HepG2 (cell line): ENCODE data around the gene KPNA4. TPM values are rescaled to one million over a fixed set of nuclear protein-coding genes. Genes with fewer than 3 reads are reported as not detected.

Experiments used
- CREB1 ChIP-seq, 2 experiments: fragments of 450-650 bp in 1 of 2; IDR thresholded peaks; 2 replicates each; pipeline ENCODE4 v1.6.1; 2016 to 2017; ENCODE audit warnings: control low read depth in 1 of 2, mild to moderate bottlenecking in 1 of 2, missing compliant biosample characterization in 1 of 2, missing genetic modification characterization in 1 of 2
- HES4 ChIP-seq: sonication (generic); formaldehyde crosslinking; IDR thresholded peaks from 2 replicates; pipeline ENCODE4 v1.9.0; 2021; ENCODE audit warnings: mild to moderate bottlenecking, missing genetic modification reagents, borderline replicate concordance
- MIER3 ChIP-seq: IDR thresholded peaks from 2 replicates; pipeline ENCODE4 v1.6.1; 2016; ENCODE audit warnings: missing compliant biosample characterization, borderline replicate concordance
- MYC ChIP-seq: sonication (generic); formaldehyde crosslinking; IDR thresholded peaks from 2 replicates; pipeline ENCODE4 v1.9.0; 2021; ENCODE audit warnings: missing genetic modification reagents, borderline replicate concordance
- NPAS2 ChIP-seq: sonication (generic); formaldehyde crosslinking; IDR thresholded peaks from 2 replicates; pipeline ENCODE4 v1.8.0; 2022; ENCODE audit warnings: mild to moderate bottlenecking, missing genetic modification reagents, borderline replicate concordance
- NR1H2 ChIP-seq: sonication (generic); formaldehyde crosslinking; IDR thresholded peaks from 2 replicates; pipeline ENCODE4 v1.8.1; 2022; ENCODE audit warnings: low read depth, missing genetic modification reagents, borderline replicate concordance
- RBFOX2 ChIP-seq: fragments of 200-400 bp; formaldehyde crosslinking; IDR thresholded peaks from 2 replicates; pipeline ENCODE4 v1.6.1; 2017; ENCODE audit warnings: low read depth, mild to moderate bottlenecking, low read length
- SCMH1 ChIP-seq: sonication (generic); formaldehyde crosslinking; IDR thresholded peaks from 2 replicates; pipeline ENCODE4 v1.9.0; 2021; ENCODE audit warnings: missing genetic modification reagents, mild to moderate bottlenecking, borderline replicate concordance
- SP5 ChIP-seq: IDR thresholded peaks from 2 replicates; pipeline ENCODE4 v1.6.1; 2016; ENCODE audit warnings: low read depth, borderline replicate concordance
- ZBTB21 ChIP-seq: sonication (generic); formaldehyde crosslinking; IDR thresholded peaks from 2 replicates; pipeline ENCODE4 v1.4.0; 2020; ENCODE audit warnings: missing genetic modification reagents
- ZNF224 ChIP-seq: sonication (generic); formaldehyde crosslinking; IDR thresholded peaks from 2 replicates; pipeline ENCODE4 v1.5.0; 2020; ENCODE audit warnings: mild to moderate bottlenecking, missing genetic modification reagents
- ZNF577 ChIP-seq: sonication (generic); formaldehyde crosslinking; IDR thresholded peaks from 2 replicates; pipeline ENCODE4 v1.4.0; 2020; ENCODE audit warnings: mild to moderate bottlenecking, low read depth, missing genetic modification reagents, borderline replicate concordance
- ZNF747 ChIP-seq: sonication (generic); formaldehyde crosslinking; IDR thresholded peaks from 2 replicates; pipeline ENCODE4 v1.8.1; 2023; ENCODE audit warnings: missing genetic modification reagents, mild to moderate bottlenecking, borderline replicate concordance
- ZNF775 ChIP-seq: sonication (generic); formaldehyde crosslinking; IDR thresholded peaks from 2 replicates; pipeline ENCODE4 v1.4.0; 2020; ENCODE audit warnings: missing genetic modification reagents, mild to moderate bottlenecking, moderate library complexity, borderline replicate concordance
- polyA plus RNA-seq, 8 experiments: library from polyadenylated mRNA; depleted of rRNA in 3 of 8; stranded (reverse) in 7 of 8; unstranded in 1 of 8; fragments of >200 nt; fragmentation: Illumina TruSeq in 4 of 8; extraction: Trizol in 4 of 8; gene quantifications; 2 replicates each; pipeline versions ENCODE4 v1.2.1 to v1.2.3, GENCODE V29; 2011 to 2016; ENCODE audit warnings: low read depth in 4 of 8, missing spikeins in 1 of 8, mixed read lengths in 1 of 8; ENCODE audit not compliant: insufficient read depth in 1 of 8
- total RNA-seq, 5 experiments: library from RNA; depleted of rRNA; stranded (reverse); fragments of >200 nt; fragmentation: Illumina TruSeq; extraction: Trizol; gene quantifications; 2 replicates each; pipeline ENCODE4 v1.2.3, GENCODE V29; 2016; ENCODE audit warnings: low read depth in 1 of 5
- TF ChIP-seq, protein P1 (sequence below): sonication (generic); formaldehyde crosslinking; IDR thresholded peaks from 2 replicates; pipeline ENCODE4 v1.4.0; 2020; ENCODE audit warnings: mild to moderate bottlenecking, missing genetic modification reagents
- TF ChIP-seq, protein P2 (sequence below): sonication (generic); formaldehyde crosslinking; IDR thresholded peaks from 2 replicates; pipeline ENCODE4 v1.5.0; 2020; ENCODE audit warnings: mild to moderate bottlenecking, missing genetic modification reagents
- TF ChIP-seq, protein P3 (sequence below): IDR thresholded peaks from 2 replicates; pipeline ENCODE4 v1.4.0; 2020; ENCODE audit warnings: mild to moderate bottlenecking, missing genetic modification reagents
- TF ChIP-seq, protein P4 (sequence below): sonication (generic); formaldehyde crosslinking; IDR thresholded peaks from 2 replicates; pipeline ENCODE4 v1.4.0; 2020; ENCODE audit warnings: missing genetic modification reagents

KPNA4 gene
- total and polyA plus RNA-seq, 2 of the 13 experiments (the other 11 are each of a cell fraction or from before 2014, with no cell fraction given) = 9.9 to 27.9 TPM

DNA sequence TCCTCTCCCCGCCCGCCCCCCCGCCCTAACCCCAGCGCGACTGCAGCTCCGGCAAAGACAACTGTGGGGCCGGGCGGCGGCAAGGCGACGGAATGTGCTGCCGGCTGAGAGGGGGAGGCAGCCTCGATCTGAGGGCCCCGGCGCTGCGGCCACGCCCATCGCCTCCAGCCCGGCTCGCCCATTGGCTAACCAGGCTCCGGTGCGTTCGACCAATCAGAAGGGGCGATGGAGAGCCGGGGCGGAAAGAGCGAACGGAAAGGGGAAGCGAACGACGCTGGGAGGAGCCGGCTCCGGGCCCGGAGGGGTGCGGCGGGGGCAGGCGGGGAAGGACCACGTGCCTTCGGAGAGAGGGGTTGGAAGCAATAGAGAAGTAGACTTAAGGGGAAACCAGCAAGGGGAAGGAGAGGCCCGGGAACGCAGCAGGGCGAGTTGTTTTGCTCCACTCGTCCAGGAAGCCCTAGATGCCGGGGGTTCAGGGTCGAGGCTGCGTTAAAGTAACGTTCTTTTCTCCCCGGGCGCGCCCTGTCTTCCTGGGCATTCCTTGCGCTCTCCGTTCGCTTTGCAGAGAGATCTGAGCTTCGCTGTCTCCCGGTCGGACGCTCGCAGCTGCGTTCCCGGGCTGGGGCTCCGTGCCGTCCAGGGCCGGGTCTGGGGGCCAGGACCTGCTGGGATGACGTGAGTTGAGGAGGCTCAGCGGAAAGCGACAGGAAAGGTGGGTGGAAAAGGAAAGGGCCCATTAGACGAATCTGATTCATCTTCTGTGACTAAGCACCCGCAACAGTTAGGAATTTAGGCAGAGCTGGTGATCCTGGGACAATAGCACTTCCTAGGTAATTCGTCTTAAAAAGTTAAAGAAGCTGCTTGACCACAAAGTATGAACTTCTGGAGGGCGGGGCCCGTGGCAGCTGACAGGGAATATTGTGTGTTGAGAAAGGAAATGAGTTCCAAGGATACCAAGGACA is at the start of gene KPNA4 (continued):
- TF ChIP-seq CREB1 (IDR thresholded peaks at IDR 0.05) = peak; percentile 34; the same call in 1 of the 2 replicates
- TF ChIP-seq CREB1 (CRISPR knock-in tag; IDR thresholded peaks at IDR 0.05) = peak; percentile 22; the same call in 1 of the 2 replicates
- TF ChIP-seq NPAS2 (CRISPR knock-in tag) = no peak
- peak; percentile 14; the same call in 1 of the 2 replicates for TF ChIP-seq ZNF224 (CRISPR knock-in tag)
- TF ChIP-seq, protein P1, sequence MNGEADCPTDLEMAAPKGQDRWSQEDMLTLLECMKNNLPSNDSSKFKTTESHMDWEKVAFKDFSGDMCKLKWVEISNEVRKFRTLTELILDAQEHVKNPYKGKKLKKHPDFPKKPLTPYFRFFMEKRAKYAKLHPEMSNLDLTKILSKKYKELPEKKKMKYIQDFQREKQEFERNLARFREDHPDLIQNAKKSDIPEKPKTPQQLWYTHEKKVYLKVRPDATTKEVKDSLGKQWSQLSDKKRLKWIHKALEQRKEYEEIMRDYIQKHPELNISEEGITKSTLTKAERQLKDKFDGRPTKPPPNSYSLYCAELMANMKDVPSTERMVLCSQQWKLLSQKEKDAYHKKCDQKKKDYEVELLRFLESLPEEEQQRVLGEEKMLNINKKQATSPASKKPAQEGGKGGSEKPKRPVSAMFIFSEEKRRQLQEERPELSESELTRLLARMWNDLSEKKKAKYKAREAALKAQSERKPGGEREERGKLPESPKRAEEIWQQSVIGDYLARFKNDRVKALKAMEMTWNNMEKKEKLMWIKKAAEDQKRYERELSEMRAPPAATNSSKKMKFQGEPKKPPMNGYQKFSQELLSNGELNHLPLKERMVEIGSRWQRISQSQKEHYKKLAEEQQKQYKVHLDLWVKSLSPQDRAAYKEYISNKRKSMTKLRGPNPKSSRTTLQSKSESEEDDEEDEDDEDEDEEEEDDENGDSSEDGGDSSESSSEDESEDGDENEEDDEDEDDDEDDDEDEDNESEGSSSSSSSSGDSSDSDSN = peak; percentile 81
- no peak for TF ChIP-seq ZNF577 (CRISPR knock-in tag)
- peak; percentile 87 for TF ChIP-seq RBFOX2
- TF ChIP-seq HES4 = peak; percentile 3; the same call in 1 of the 2 replicates
- no peak for TF ChIP-seq ZBTB21
- no peak for TF ChIP-seq SCMH1 (CRISPR knock-in tag)
- peak; percentile 68; the same call in 1 of the 2 replicates for TF ChIP-seq ZNF747
- no peak for TF ChIP-seq NR1H2
- TF ChIP-seq, protein P2, sequence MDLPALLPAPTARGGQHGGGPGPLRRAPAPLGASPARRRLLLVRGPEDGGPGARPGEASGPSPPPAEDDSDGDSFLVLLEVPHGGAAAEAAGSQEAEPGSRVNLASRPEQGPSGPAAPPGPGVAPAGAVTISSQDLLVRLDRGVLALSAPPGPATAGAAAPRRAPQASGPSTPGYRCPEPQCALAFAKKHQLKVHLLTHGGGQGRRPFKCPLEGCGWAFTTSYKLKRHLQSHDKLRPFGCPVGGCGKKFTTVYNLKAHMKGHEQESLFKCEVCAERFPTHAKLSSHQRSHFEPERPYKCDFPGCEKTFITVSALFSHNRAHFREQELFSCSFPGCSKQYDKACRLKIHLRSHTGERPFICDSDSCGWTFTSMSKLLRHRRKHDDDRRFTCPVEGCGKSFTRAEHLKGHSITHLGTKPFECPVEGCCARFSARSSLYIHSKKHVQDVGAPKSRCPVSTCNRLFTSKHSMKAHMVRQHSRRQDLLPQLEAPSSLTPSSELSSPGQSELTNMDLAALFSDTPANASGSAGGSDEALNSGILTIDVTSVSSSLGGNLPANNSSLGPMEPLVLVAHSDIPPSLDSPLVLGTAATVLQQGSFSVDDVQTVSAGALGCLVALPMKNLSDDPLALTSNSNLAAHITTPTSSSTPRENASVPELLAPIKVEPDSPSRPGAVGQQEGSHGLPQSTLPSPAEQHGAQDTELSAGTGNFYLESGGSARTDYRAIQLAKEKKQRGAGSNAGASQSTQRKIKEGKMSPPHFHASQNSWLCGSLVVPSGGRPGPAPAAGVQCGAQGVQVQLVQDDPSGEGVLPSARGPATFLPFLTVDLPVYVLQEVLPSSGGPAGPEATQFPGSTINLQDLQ = 0 out of 2 replicates have a peak, but pooled peaks have one; percentile 26
- TF ChIP-seq, protein P3, sequence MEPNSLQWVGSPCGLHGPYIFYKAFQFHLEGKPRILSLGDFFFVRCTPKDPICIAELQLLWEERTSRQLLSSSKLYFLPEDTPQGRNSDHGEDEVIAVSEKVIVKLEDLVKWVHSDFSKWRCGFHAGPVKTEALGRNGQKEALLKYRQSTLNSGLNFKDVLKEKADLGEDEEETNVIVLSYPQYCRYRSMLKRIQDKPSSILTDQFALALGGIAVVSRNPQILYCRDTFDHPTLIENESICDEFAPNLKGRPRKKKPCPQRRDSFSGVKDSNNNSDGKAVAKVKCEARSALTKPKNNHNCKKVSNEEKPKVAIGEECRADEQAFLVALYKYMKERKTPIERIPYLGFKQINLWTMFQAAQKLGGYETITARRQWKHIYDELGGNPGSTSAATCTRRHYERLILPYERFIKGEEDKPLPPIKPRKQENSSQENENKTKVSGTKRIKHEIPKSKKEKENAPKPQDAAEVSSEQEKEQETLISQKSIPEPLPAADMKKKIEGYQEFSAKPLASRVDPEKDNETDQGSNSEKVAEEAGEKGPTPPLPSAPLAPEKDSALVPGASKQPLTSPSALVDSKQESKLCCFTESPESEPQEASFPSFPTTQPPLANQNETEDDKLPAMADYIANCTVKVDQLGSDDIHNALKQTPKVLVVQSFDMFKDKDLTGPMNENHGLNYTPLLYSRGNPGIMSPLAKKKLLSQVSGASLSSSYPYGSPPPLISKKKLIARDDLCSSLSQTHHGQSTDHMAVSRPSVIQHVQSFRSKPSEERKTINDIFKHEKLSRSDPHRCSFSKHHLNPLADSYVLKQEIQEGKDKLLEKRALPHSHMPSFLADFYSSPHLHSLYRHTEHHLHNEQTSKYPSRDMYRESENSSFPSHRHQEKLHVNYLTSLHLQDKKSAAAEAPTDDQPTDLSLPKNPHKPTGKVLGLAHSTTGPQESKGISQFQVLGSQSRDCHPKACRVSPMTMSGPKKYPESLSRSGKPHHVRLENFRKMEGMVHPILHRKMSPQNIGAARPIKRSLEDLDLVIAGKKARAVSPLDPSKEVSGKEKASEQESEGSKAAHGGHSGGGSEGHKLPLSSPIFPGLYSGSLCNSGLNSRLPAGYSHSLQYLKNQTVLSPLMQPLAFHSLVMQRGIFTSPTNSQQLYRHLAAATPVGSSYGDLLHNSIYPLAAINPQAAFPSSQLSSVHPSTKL (CRISPR knock-in tag) = 0 out of 2 replicates have a peak, but pooled peaks have one; percentile 14
- TF ChIP-seq ZNF775 (CRISPR knock-in tag) = no peak
- TF ChIP-seq MIER3 (CRISPR knock-in tag) = no peak; the same call in 1 of the 2 replicates
- peak; percentile 27; the same call in 1 of the 2 replicates for TF ChIP-seq SP5 (CRISPR knock-in tag)
- peak; percentile 89 for TF ChIP-seq MYC (CRISPR knock-in tag)
- TF ChIP-seq, protein P4, sequence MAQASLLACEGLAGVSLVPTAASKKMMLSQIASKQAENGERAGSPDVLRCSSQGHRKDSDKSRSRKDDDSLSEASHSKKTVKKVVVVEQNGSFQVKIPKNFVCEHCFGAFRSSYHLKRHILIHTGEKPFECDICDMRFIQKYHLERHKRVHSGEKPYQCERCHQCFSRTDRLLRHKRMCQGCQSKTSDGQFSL (CRISPR knock-in tag) = no peak
